LoVo (cell line): ENCODE measurements around the gene DCBLD2.

Experiments used
- DNase-seq: peaks from one replicate; pipeline ENCODE4 v3.0.0-alpha.2; 2016; ENCODE audit warnings: low spot score

The DCBLD2 gene

GRCh38 chr3:98901392-98902350 is at the start of gene DCBLD2:
TSS of gene DCBLD2 (minus strand) at chr3:98901695. CDS start at chr3:98901326, 369 bp downstream.
- DNase-seq, result peak; percentile 97

DNA sequence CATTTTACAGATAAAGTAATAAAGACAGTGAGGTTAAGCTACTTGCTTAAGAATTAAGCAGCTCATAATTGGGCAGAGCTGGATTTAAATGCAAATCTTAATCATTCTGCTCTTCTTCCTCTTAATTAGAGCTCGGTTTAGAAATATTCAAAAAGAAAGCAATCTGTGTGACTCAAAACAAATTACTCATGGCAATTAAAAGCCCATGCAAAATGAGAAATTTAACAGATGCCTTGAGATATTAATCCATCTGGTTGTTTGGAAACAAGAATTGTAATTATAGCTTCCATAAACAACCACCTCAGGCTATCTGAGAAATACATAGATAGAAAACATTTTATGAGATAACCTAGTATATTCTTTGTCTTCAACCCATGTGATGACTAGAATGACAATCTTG is 44.2 kb upstream of the DCBLD2 start:
- DNase-seq, result no peak

- DNase-seq, result no peak
These were observed 43.6 kb upstream of the DCBLD2 start for GRCh38 chr3:98945101-98945524.

- no peak for DNase-seq
These were observed 28.9 kb upstream of the DCBLD2 start for GRCh38 chr3:98930413-98930812.

GRCh38 chr3:98921957-98922356 is 20.5 kb upstream of the DCBLD2 start:
- no peak for DNase-seq

GRCh38 chr3:98920166-98920565 is 18.7 kb upstream of the DCBLD2 start:
- no peak for DNase-seq

DNA sequence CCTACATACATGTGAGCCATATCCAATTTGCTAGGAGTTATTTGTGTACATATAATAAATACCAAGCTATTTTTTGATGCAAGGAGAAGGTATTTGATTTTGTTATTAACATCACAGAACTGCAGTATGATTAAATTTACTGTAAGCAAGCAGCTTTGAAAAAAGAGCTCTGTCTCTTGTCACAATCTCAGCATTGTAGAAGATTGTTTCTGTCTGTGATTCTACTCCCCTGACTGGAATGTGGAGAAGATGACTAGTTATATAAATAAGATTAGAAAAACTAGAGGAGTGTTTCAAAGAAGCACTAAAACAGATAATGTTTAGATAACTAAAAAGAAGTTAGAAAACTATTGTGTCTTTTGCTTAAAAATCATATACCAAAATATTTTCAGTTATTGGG is 17.1 kb upstream of the DCBLD2 start:
- no peak for DNase-seq

GRCh38 chr3:98917608-98918007 is 16.1 kb upstream of the DCBLD2 start:
- no peak for DNase-seq

DNA sequence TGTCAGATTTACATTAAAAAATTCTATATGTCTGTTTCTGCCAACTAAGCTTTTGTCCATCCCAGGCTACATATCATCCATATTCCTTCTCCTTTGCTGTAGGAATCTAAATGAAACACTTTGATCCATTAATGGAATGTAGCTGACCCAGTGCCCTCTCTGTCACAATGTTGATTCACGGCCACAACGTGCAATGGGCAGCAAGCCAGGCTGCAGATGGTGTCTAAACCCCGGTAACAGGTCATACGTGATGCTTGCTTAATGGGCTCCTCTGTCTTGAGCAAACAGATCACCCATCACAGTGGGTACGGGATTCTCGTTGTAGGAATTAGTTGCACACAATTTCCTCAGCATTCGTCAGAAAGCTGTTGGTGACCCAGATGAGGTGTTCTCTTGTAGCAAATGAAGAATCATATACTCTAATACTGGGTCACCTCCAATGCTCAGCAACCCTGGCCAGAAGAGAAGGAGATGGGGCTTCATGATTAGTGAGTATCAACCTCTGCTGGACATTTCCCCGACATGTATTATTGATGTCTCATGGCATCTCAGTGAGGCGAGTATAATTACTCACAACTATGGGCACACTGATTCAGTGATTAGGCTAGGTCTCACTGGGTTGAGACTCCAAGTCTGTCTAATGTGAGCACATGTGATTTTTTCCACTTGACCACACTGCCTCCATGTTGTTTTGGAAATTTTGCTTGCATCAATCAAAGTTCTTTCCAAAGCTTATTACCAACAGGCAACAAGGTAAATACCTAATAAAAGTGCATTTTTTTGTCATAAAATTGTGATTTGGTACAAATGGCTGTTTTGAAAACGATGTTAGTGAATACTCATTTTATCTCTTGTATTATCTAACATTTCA is 12.9 kb upstream of the DCBLD2 start:
- no peak for DNase-seq

- DNase-seq, result no peak
These were observed 11.0 kb upstream of the DCBLD2 start for GRCh38 chr3:98912448-98912847.

DNA sequence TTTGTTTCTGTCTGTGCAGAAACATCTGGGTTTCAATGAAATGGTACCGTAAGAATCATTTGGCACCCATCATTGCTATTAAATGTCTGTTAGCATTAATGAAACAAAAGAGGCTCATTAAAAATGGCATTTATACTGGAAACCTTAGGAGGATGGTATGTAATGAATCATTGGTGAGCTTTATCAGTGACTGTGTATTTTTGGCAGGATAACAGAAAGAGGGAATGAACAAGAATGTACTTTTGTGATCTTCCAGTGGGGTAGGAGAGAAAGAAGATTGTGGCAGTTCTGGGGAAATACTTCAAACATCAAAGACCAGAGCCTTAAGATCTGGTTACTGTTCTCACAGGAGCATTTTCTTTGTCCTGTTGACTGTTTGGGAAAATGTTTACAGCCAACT is 4.7 kb upstream of the DCBLD2 start:
- no peak for DNase-seq

GRCh38 chr3:98903705-98904481 is 2.4 kb upstream of the DCBLD2 start:
- DNase-seq, result no peak

DNA sequence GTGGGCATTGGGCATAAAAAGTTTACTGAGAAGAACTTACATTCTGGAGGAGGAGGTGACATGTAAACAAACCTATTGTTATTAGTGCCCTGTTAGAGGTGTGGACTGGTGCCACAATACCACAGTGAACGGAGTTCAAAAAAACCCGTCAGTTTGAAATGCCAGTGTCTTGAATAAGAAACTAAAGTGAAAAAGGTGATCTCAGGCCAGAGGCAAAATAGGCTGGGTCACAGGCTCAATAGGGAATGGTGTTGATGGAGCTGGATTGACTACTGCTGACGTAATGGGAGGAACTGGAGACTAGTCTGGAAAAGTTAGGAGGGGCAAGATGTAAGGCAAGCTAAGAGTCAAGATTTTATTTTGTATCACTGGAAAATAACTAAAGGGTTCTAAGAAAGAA is 1.6 kb upstream of the DCBLD2 start:
- no peak for DNase-seq

- no peak for DNase-seq
These were observed 851 bp upstream of the DCBLD2 start for GRCh38 chr3:98902351-98902740.

- DNase-seq, result peak; percentile 20
These were observed 440 bp downstream of the DCBLD2 start for GRCh38 chr3:98901119-98901391.

GRCh38 chr3:98900265-98901118 is 1.0 kb downstream of the DCBLD2 start:
- no peak for DNase-seq

- no peak for DNase-seq
These were observed 3.8 kb downstream of the DCBLD2 start for GRCh38 chr3:98897701-98898100.

- DNase-seq, result no peak
These were observed 6.5 kb downstream of the DCBLD2 start for GRCh38 chr3:98894791-98895576.

- no peak for DNase-seq
These were observed 7.8 kb downstream of the DCBLD2 start for GRCh38 chr3:98893740-98894139.

- DNase-seq, result no peak
These were observed 9.2 kb downstream of the DCBLD2 start for GRCh38 chr3:98892263-98892662.
